Left lung (tissue), 10 donors: Measurements from ENCODE around the gene XPR1. TPM values are rescaled to one million over a fixed set of nuclear protein-coding genes. Genes with fewer than 3 reads are reported as not detected.
"Not testable (repeated sequence)": the region's sequence is repeated elsewhere in the genome, so short reads cannot be mapped to it uniquely, and the experiment has no call there.

ENCODE experiments used
- ATAC-seq: fragments of 200-7000 bp; cut with Tn5 transposase; one replicate; pipeline ENCODE4 v1.9.1; 2020; ENCODE audit warnings: moderate library complexity
- DNase-seq, 4 donors: peaks; one replicate each; pipeline ENCODE4 v3.0.0-alpha.2; 2013 to 2020
- H3K27ac ChIP-seq, 2 donors: fragments of 200-600 bp; sonication (generic) in 1 of 2; one replicate each; pipeline versions ENCODE4 v1.5.0 to v1.8.0; 2020 to 2021
- H3K27me3 ChIP-seq, 2 donors: fragments of 200-600 bp; sonication (generic) in 1 of 2; one replicate each; pipeline versions ENCODE4 v1.5.0 to v1.8.0; 2020 to 2021
- H3K36me3 ChIP-seq, 2 donors: fragments of 200-600 bp; sonication (generic) in 1 of 2; one replicate each; pipeline versions ENCODE4 v1.5.0 to v1.8.0; 2020 to 2021
- H3K4me1 ChIP-seq, 2 donors: fragments of 200-600 bp; one replicate each; pipeline ENCODE4 v1.8.0; 2021
- H3K4me3 ChIP-seq, 2 donors: fragments of 200-600 bp; sonication (generic) in 1 of 2; one replicate each; pipeline versions ENCODE4 v1.5.0 to v1.8.0; 2020 to 2021; ENCODE audit warnings: mild to moderate bottlenecking in 1 of 2
- H3K9me3 ChIP-seq, 2 donors: fragments of 200-600 bp; sonication (generic) in 1 of 2; one replicate each; pipeline versions ENCODE4 v1.5.0 to v1.8.0; 2020 to 2021
- intact Hi-C, 2 donors: fragments of 100-400 bp; cut with DNase I; formaldehyde crosslinking; loops; one replicate each; pipeline versions ENCODE4 v1.11.2 to v1.14.2; 2022
- polyA plus RNA-seq, 6 donors: library from polyadenylated mRNA; unstranded; fragments of 120-200 nt; gene quantifications; one replicate each; pipeline ENCODE4 v1.2.1, GENCODE V29; 2013; ENCODE audit not compliant: insufficient read length in 6 of 6
- total RNA-seq, 2 donors: library from RNA; stranded (reverse); fragmentation: NEBNext Ultra II Directional; extraction: Animal tissue kit (Norgen Biotek cat#: 25700); gene quantifications; one replicate each; pipeline ENCODE4 v1.2.1, GENCODE V29; 2021
- TF ChIP-seq, protein P1 (sequence below), 2 donors: fragments of 200-600 bp; sonication (generic) in 1 of 2; IDR thresholded peaks; one replicate each; pipeline versions ENCODE4 v1.5.0 to v1.8.0; 2021; ENCODE audit warnings: antibody characterized with exemption in 2 of 2
- donor health status: DM: no; HTN: yes; CAD: no.
- donor health status: DM: no; HTN: no; CAD: no.

XPR1 gene
- total and polyA plus RNA-seq, 8 donors = 24.6 to 34.2 (median 27.8) TPM

GRCh38 chr1:180691322-180691913 is 59.6 kb downstream of the XPR1 start:
- no peaks in the 10 kb centered on the region for H3K4me1 ChIP-seq
- ATAC-seq = peak; percentile 57
- no peak overlapping the region for H3K4me3 ChIP-seq
- peaks cover 0 to 5% of the 10 kb centered on the region in 2 donors for H3K9me3 ChIP-seq
- no peak for DNase-seq
- TF ChIP-seq, protein P1, sequence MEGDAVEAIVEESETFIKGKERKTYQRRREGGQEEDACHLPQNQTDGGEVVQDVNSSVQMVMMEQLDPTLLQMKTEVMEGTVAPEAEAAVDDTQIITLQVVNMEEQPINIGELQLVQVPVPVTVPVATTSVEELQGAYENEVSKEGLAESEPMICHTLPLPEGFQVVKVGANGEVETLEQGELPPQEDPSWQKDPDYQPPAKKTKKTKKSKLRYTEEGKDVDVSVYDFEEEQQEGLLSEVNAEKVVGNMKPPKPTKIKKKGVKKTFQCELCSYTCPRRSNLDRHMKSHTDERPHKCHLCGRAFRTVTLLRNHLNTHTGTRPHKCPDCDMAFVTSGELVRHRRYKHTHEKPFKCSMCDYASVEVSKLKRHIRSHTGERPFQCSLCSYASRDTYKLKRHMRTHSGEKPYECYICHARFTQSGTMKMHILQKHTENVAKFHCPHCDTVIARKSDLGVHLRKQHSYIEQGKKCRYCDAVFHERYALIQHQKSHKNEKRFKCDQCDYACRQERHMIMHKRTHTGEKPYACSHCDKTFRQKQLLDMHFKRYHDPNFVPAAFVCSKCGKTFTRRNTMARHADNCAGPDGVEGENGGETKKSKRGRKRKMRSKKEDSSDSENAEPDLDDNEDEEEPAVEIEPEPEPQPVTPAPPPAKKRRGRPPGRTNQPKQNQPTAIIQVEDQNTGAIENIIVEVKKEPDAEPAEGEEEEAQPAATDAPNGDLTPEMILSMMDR (IDR thresholded peaks at IDR 0.05) = no peak
- intact Hi-C loops = no loop called here
- H3K27me3 ChIP-seq = no peaks in the 10 kb centered on the region
- H3K36me3 ChIP-seq = no peaks in the 10 kb centered on the region
- H3K27ac ChIP-seq = no peak overlapping the region

- Histone ChIP-seq H3K9me3 (peaks cover 0 to 27% of the 10 kb centered on the region in 2 donors), H3K4me1 (no peaks in the 10 kb centered on the region), H3K27me3 (no peaks in the 10 kb centered on the region), H3K4me3 (no peak overlapping the region), H3K27ac (no peak overlapping the region), H3K36me3 (no peaks in the 10 kb centered on the region)
- intact Hi-C loops = no loop called here
- ATAC-seq (no peak), DNase-seq (no peak)
- TF ChIP-seq, protein P1 (IDR thresholded peaks at IDR 0.05) = no peak
These were observed 61.9 kb downstream of the XPR1 start for GRCh38 chr1:180693564-180694244.

DNA sequence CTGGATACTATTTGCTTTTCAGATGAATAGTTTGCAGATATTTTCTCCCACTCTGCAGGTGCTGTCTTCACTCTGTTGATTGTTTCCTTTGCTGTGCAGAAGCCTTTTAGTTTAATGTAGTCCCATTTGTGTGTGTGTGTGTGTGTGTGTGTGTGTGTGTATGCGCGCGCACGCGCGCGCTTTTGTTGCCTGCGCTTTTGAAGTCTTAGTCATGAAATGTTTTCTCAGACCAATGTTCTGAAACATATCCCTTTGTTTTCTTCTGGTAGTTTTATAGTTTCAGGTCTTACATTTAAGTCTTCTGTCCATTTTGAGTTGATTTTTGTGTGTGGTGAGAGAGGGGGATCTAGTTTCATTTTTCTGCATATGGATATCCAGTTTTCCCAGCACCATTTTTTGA is 63.5 kb downstream of the XPR1 start:
- ATAC-seq (no peak), DNase-seq (peak in 1 of 4 donors; percentile 31)
- Histone ChIP-seq H3K27me3 (no peaks in the 10 kb centered on the region), H3K27ac (no peak overlapping the region), H3K36me3 (no peaks in the 10 kb centered on the region), H3K9me3 (peaks cover 0 to 30% of the 10 kb centered on the region in 2 donors), H3K4me3 (no peak overlapping the region), H3K4me1 (no peaks in the 10 kb centered on the region)
- intact Hi-C loops = no loop called here
- TF ChIP-seq, protein P1 (IDR thresholded peaks at IDR 0.05) = no peak

- no peaks in the 10 kb centered on the region for H3K27me3 ChIP-seq
- peaks cover 0 to 30% of the 10 kb centered on the region in 2 donors for H3K9me3 ChIP-seq
- ATAC-seq = no peak
- TF ChIP-seq, protein P1 (IDR thresholded peaks at IDR 0.05) = no peak
- no peaks in the 10 kb centered on the region for H3K36me3 ChIP-seq
- no peaks in the 10 kb centered on the region for H3K4me1 ChIP-seq
- intact Hi-C loops = no loop called here
- no peak overlapping the region for H3K4me3 ChIP-seq
- no peak overlapping the region for H3K27ac ChIP-seq
- no peak for DNase-seq
These were observed 64.5 kb downstream of the XPR1 start for GRCh38 chr1:180696361-180696760.

- TF ChIP-seq, protein P1 (IDR thresholded peaks at IDR 0.05) = no peak
- Histone ChIP-seq H3K27ac (no peak overlapping the region), H3K27me3 (no peaks in the 10 kb centered on the region), H3K4me3 (no peak overlapping the region), H3K36me3 (no peaks in the 10 kb centered on the region), H3K9me3 (peaks cover 0 to 43% of the 10 kb centered on the region in 2 donors), H3K4me1 (no peaks in the 10 kb centered on the region)
- DNase-seq (no peak), ATAC-seq (no peak)
- intact Hi-C loops = no loop called here
These were observed 66.8 kb downstream of the XPR1 start for GRCh38 chr1:180698580-180698979.

DNA sequence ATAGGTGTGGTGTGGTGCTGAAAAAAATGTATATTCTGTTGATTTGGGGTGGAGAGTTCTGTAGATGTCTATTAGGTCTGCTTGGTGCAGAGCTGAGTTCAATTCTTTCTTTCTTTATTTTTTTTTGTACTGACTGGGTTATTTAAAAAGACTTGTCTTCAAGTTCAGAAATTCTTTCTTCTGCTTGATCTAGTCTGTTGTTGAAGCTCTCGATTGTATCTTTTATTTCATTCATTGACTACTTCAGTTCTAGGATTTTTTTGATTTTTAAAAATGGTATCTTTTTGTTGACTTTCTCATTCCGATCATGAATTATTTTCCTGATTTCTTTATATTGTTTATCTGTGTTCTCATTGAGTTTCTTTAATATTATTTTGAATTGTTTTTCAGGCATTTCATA is 70.6 kb downstream of the XPR1 start:
- H3K4me1 ChIP-seq, intact Hi-C loops, H3K27me3 ChIP-seq, H3K36me3 ChIP-seq, ATAC-seq, DNase-seq, H3K27ac ChIP-seq, H3K4me3 ChIP-seq: not testable (repeated sequence)
- peaks cover 0 to 30% of the 10 kb centered on the region in 2 donors for H3K9me3 ChIP-seq

DNA sequence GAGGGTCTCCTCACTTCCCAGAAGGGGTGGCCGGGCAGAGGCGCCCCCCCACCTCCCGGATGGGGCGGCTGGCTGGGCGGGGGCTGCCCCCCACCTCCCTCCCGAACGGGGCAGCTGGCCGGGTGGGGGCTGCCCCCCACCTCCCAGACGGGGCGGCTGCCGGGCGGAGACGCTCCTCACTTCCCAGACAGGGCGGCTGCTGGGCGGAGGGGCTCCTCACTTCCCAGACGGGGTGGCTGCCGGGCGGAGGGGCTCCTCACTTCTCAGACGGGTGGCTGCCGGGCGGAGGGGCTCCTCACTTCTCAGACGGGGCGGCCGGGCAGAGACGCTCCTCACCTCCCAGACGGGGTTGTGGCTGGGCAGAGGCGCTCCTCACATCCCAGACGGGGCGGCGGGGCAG is 78.9 kb downstream of the XPR1 start:
- peak in 1 of 4 donors; percentile 41 for DNase-seq
- H3K27ac ChIP-seq, H3K4me1 ChIP-seq, H3K4me3 ChIP-seq, H3K9me3 ChIP-seq, H3K27me3 ChIP-seq, H3K36me3 ChIP-seq, ATAC-seq, intact Hi-C loops: not testable (repeated sequence)

DNA sequence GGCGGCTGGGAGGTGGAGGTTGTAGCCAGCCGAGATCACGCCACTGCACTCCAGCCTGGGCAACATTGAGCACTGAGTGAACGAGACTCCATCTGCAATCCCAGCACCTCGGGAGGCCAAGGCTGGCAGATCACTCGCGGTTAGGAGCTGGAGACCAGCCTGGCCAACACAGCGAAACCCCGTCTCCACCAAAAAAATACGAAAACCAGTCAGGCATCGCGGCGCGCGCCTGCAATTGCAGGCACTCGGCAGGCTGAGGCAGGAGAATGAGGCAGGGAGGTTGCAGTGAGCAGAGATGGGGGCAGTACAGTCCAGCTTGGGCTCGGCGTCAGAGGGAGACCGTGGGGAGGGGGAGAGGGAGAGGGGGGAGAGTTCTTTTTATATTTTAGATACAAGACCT is 79.4 kb downstream of the XPR1 start:
- intact Hi-C loops, H3K4me3 ChIP-seq, ATAC-seq: not testable (repeated sequence)

More for the DNA sequence above, 79.4 kb downstream of the XPR1 start:
- H3K27ac ChIP-seq, DNase-seq, H3K4me1 ChIP-seq, H3K36me3 ChIP-seq, H3K9me3 ChIP-seq, H3K27me3 ChIP-seq: not testable (repeated sequence)
